Measurements from ENCODE around the gene ADA. TPM values are rescaled to one million over a fixed set of nuclear protein-coding genes. Genes with fewer than 3 reads are reported as not detected.
A peak's percentile ranks its signal among the peaks of the same experiment; 100 is the strongest.

Gene ADA
- total and polyA plus RNA-seq, 2 of the 4 experiments (the other 2 are of a cell fraction), result 8.1 to 11.0 TPM

GRCh38 chr20:44641325-44641724 is 10.2 kb downstream of the ADA start:
- dilution Hi-C loops (cut with HindIII; ENCODE audit: low sequenced_read_pairs, unreplicated experiment), result no loop called here
- no peak for ATAC-seq (ENCODE audit: low read depth)
- no TSS peak for BruUV-seq (replicated peaks)

More at GRCh38 chr20:44641325-44641724, 10.2 kb downstream of the ADA start:
- Histone ChIP-seq H2AFZ (replicated peaks; ENCODE audit: low read length, poor library complexity) (peak overlapping the region; percentile 5), H2BK5ac (ENCODE audit: low read depth, low read length, poor library complexity, severe bottlenecking) (no peak overlapping the region), H3K56ac (ENCODE audit: extremely low read depth, insufficient read depth, low read length) (no peak overlapping the region), H2BK120ac (ENCODE audit: low read depth, low read length) (no peak overlapping the region), H3K23ac (ENCODE audit: low read depth, low read length) (no peak overlapping the region), H3K4me3 (ENCODE audit: insufficient read depth, low read depth, low read length) (no peak overlapping the region), H3K18ac (ENCODE audit: low read depth, low read length) (no peak overlapping the region), H4K8ac (ENCODE audit: low read depth in 2 of 2, low read length in 2 of 2) (peak overlapping the region in 1 of 2 experiments; percentile 38; a peak in 1 of 4 replicates), H2AK5ac (ENCODE audit: low read depth, low read length) (no peak overlapping the region), H3K4ac (ENCODE audit: low read depth, low read length) (0 out of 2 replicates have a peak overlapping the region, but pooled peaks have one; percentile 13), H3K9me3 (ENCODE audit: control insufficient read depth, insufficient read depth, low read length) (peaks cover 4% of the 10 kb centered on the region), H3K4me1 (ENCODE audit: control insufficient read depth, insufficient read depth, low read length) (peaks cover 24% of the 10 kb centered on the region), H3K4me2 (ENCODE audit: low read depth, low read length) (no peak overlapping the region), H3K36me3 (ENCODE audit: control insufficient read depth, insufficient read depth, low read length) (no peaks in the 10 kb centered on the region), H2AK9ac (replicated peaks; ENCODE audit: low read depth, low read length, poor library complexity) (no peak overlapping the region), H3K9ac (ENCODE audit: low read depth, low read length) (no peak overlapping the region), H3K27me3 (ENCODE audit: control insufficient read depth, insufficient read depth, low read length) (no peaks in the 10 kb centered on the region), H4K5ac (ENCODE audit: low read depth, low read length) (no peak overlapping the region), H3K79me1 (ENCODE audit: low read depth in 1 of 2, low read length in 2 of 2) (peaks cover 3 to 7% of the 10 kb centered on the region in 2 experiments; a peak in 2 of 4 replicates), H4K91ac (ENCODE audit: insufficient read depth, low read depth, low read length) (no peak overlapping the region), H4K20me1 (ENCODE audit: insufficient read depth, low read length) (no peaks in the 10 kb centered on the region), H2BK20ac (ENCODE audit: low read depth, low read length) (0 out of 2 replicates have a peak overlapping the region, but pooled peaks have one; percentile 20), H2BK15ac (ENCODE audit: low read depth, low read length) (no peak overlapping the region; the same call in 2 of the 3 replicates), H3K27ac (ENCODE audit: insufficient read depth, low read length) (no peak overlapping the region), H3K14ac (replicated peaks; ENCODE audit: low read depth, low read length) (no peak overlapping the region), H3K9me1 (ENCODE audit: insufficient read depth, low read length) (peaks cover 12% of the 10 kb centered on the region; the same call in 1 of the 2 replicates)
- CTCF ChIA-PET, result no interaction called here
- DNase-seq, result no peak
- TF ChIP-seq BHLHE40 (IDR thresholded peaks at IDR 0.05; ENCODE audit: low read depth, low read length) (no peak), USF2 (IDR thresholded peaks at IDR 0.05; ENCODE audit: low read depth, low read length) (no peak), MAZ (IDR thresholded peaks at IDR 0.05; ENCODE audit: borderline replicate concordance, low read depth, low read length) (no peak), RFX5 (IDR thresholded peaks at IDR 0.05; ENCODE audit: low read depth, low read length) (no peak)
- intact Hi-C loops (cut with micrococcal nuclease) (no loop called here), in situ Hi-C loops (cut with MboI; ENCODE audit: low sequenced_read_pairs) (no loop called here)
- no CpG with 5 or more reads among the region's 5 CpGs for WGBS, 2 experiments (ENCODE audit: extremely low coverage in 2 of 2, insufficient read length in 1 of 2)
- POLR2A ChIA-PET (ENCODE audit: unreplicated experiment), result no interaction called here
